ENCODE measurements around the gene ZNF324B.

DNA sequence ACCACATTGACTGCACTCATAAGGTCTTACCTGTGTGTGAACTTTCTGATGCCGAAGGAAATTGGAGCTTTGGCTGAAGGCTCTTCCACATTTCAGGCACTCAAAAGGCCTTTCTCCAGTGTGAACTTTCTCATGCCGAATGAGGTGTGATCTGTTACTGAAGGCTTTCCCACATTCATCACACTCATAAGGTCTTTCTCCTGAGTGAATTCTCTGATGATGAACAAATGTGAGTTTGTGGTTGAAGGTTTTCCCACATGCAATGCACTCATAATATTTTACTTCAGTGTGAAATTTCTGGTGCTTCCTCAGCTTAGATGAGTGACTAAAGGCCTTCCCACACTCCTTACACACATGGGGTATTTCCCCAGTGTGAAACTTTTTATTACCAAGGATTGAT is 17.2 kb upstream of the ZNF324B start:
- TF ChIP-seq, protein P1, sequence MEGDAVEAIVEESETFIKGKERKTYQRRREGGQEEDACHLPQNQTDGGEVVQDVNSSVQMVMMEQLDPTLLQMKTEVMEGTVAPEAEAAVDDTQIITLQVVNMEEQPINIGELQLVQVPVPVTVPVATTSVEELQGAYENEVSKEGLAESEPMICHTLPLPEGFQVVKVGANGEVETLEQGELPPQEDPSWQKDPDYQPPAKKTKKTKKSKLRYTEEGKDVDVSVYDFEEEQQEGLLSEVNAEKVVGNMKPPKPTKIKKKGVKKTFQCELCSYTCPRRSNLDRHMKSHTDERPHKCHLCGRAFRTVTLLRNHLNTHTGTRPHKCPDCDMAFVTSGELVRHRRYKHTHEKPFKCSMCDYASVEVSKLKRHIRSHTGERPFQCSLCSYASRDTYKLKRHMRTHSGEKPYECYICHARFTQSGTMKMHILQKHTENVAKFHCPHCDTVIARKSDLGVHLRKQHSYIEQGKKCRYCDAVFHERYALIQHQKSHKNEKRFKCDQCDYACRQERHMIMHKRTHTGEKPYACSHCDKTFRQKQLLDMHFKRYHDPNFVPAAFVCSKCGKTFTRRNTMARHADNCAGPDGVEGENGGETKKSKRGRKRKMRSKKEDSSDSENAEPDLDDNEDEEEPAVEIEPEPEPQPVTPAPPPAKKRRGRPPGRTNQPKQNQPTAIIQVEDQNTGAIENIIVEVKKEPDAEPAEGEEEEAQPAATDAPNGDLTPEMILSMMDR (conservative IDR thresholded peaks at IDR 0.05), result no peak
- no peak for TF ChIP-seq ZFX (IDR thresholded peaks at IDR 0.05)

Measured in C4-2B (cell line).